ENCODE results near the gene AUTS2.
"Not testable (repeated sequence)": the region's sequence is repeated elsewhere in the genome, so short reads cannot be mapped to it uniquely, and the experiment has no call there.

Gene AUTS2

DNA sequence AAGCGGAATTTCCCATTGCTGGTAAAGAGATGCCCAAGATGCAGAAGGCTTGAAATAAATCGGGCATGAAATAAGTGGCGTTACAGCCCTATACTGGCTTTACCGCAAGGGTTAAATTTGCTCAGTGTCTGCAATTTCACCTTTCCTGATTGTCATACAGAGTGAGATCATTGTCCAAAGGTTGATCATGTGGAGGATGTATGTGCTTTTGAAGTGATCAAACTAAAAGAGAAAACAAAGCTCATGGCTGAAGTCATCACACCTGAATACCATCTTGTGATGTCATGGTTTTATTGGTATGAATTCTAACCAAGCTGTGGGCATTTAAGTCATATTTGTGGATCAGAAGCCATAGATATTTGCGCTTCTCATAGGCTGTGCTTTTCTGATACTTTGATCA is 635.5 kb downstream of the AUTS2 start:
- no peak for DNase-seq

DNA sequence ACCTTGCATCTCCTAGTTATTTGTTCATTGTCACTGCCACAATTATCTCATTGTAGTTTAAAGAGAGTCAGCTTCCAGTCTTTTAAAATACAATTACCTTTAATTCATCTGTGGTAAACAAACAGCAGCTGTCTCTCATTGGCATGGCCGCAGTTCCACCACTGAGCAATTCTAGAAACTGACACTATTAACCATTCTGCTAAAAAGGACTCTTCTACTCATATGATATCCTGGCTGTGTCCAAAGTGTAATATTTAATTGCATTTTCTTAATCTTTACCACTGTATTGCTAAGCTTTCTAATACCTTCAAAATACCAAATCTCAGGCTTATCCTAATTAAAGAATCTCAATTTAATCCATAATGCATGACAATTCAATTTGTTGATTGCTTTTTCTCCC is 639.0 kb downstream of the AUTS2 start:
- DNase-seq: no peak

- no peak for DNase-seq
These were observed 639.7 kb downstream of the AUTS2 start for GRCh38 chr7:70237831-70238575.

- no peak for DNase-seq
These were observed 641.6 kb downstream of the AUTS2 start for GRCh38 chr7:70239918-70240317.

DNA sequence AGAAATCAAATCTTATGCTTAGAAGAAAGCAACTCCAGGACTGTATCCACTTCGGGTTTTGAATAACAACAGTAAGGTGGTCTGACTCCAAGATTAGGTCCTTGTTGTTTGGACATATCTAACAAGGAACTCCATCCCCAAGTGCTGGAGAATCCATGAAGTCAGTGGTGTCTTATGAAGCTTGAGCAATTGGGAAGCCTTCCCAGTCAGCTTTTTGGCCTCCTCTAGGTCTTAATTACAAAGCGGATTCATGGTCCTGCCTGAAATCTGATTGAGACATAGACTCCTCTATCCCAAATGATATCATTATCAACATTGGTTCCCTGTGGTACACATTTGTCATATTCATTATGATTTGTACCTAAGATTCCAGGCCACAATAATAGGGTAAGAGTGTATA is 642.6 kb downstream of the AUTS2 start:
- DNase-seq: no peak

DNA sequence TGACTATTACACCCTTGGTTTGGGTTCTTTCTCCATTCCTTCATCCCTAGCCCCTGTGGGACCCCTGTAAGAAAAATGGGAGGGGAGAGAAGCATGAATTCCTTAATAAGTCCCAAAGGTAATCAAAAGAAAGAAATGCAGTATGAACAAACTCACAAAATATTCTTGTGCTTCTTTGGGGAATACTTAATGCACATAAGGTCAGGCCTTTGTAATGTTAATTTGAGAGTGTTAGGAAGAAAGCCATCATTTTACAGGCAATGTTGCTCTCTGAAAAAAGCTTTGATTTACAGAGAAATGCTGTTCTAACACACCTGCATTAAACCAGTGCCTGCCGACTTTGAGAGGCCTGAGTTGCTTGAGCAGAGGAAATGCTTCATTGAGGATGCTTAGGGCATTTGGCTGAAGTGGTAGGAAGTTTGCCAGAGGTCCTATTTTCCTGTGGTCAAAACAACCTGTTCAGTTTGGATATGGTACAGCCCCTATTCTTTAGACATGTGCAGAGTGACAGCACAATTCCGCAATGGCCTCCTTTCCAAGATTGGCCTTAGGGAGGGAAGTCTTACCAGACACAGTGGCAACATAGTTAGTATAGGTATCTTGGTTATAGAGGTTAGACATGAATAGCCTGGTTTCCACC is 643.4 kb downstream of the AUTS2 start:
- DNase-seq: no peak

DNA sequence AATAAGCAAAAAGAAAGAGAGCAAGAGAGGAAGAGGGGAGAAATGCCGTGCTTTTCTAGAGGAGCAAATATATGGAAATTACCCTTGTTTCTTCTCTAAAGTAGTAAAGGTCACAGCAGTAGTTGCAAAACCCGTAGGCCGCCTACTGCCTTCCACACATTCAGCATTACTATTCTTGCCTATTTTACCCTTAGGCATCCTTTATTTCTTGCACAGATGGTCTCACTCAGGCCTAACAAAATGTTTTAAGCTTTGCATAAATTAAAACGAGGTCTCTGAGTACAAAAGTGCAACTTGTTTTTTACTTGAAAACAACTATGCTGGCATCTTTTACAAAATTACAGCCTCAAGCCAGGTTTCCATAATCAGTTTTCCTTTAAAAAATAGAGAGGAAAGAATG is 644.6 kb downstream of the AUTS2 start:
- DNase-seq: no peak

DNA sequence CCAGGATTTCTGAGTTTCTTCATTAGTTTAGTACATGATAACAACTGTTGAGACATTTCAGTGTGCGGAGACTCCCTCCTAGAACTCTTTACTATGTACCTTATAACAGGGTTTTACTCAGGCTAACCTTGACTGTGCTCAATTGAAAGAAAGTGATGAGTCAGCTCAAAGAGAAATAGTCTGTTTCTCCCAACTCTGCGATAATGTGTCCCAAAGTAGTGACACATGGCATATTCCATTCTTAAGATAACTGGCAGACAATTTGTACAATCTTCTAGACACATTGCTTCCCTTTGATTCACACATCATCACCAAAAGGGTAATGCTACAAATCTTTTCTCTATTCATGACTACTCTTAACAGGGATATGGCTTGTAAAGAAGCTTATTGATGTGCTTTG is 645.2 kb downstream of the AUTS2 start:
- DNase-seq: no peak

- no peak for DNase-seq
These were observed 659.6 kb downstream of the AUTS2 start for GRCh38 chr7:70257921-70258320.

DNA sequence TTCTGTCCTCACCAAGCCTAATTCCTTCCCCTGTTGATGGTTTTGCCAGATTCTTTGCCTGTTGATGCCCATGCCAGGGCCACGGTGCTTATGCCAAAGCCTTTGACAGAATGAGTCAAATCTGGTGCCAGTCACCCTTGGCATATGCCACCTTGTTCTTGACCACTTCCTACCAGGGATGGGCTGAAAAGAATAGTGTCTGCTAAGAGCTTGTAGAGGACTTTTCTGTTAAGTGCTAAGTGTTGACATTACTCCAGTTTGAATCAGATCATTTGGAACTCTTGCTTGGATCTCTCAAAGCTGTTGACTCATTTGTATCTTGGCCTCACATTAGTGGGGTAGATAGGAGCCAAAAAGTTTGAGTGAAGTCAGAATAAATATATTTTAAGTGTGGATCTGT is 661.2 kb downstream of the AUTS2 start:
- no peak for DNase-seq

- DNase-seq: no peak
These were observed 665.4 kb downstream of the AUTS2 start for GRCh38 chr7:70263471-70264255.

GRCh38 chr7:70266186-70266585 is 667.9 kb downstream of the AUTS2 start:
- DNase-seq: no peak

- DNase-seq: no peak
These were observed 669.3 kb downstream of the AUTS2 start for GRCh38 chr7:70267381-70268120.

- DNase-seq: no peak
These were observed 669.9 kb downstream of the AUTS2 start for GRCh38 chr7:70268179-70268578.

DNA sequence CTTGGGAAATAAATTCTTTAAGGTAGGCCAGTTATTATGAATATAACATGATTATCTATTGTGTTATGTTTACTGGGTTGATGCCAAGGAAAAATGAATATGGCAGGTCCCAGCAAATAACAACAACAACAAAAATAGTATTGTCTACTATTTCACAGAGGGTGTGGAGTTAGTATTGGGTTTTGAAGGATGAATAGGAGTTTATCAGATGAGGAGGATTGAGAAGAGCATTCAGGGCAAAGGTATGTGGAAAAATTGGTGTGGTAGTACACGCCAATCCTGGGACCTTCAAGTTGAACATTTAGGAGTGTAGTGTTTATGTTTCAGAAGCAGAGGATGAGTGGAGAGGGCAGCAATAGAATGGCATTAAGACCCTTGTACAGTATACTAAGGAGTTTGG is 671.9 kb downstream of the AUTS2 start:
- DNase-seq: no peak

GRCh38 chr7:70271617-70272081 is 673.4 kb downstream of the AUTS2 start:
- DNase-seq: no peak

DNA sequence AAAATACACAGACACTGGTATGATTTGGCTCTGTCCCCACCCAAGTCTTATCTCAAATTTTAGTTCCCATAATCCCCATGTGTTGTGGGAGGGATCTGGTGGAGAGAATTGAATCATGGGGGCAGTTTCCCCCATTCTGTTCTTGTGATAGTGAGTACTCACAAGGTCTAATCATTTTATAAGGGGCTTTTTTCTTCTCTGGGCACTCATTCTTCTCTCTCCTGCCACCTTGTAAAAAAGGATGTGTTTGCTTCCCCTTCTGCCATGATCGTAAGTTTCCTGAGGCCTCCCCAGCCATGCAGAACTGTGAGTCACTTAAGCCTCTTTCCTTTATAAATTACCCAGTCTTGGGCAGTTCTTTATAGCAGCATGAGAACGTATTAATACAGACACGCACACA is 677.3 kb downstream of the AUTS2 start:
- not testable (repeated sequence) for DNase-seq

DNA sequence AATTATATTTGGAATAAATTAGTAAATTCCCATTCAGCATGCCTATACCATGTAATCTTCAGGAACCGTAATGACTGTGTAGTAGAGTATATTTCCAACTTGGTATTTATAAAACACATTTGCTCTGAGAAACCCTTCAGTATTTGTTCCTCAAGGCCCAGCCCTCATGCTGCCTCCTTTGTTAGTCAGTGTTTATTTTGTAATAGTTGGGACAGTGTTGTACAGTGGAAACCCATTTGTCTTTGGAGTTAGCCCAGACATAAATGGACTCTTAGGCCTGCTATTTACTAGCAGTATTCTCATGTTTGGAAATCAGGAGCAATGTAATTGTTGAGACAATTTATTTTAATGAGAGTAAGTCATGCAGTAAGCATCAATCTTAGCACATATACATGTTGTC is 686.9 kb downstream of the AUTS2 start:
- DNase-seq: no peak

DNA sequence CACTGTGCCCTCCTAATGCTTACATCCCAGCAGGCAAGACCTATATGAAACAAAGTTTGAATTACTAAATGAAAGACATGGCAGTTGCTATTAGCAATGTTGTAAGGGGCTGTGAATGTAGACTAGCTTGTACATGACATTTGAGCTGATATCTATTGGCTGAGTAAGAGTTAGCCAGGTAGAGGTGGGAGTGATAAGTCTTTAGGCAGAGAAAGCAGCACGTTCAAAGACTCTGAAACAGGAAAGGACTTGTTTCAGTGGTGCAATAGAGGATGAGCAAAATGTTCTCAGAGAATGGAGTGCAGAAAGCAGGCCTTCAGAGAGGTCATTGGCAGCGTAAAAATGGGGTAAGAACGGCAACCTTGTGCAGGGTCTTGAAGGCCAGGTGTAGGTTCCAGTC is 687.6 kb downstream of the AUTS2 start:
- DNase-seq: no peak

DNA sequence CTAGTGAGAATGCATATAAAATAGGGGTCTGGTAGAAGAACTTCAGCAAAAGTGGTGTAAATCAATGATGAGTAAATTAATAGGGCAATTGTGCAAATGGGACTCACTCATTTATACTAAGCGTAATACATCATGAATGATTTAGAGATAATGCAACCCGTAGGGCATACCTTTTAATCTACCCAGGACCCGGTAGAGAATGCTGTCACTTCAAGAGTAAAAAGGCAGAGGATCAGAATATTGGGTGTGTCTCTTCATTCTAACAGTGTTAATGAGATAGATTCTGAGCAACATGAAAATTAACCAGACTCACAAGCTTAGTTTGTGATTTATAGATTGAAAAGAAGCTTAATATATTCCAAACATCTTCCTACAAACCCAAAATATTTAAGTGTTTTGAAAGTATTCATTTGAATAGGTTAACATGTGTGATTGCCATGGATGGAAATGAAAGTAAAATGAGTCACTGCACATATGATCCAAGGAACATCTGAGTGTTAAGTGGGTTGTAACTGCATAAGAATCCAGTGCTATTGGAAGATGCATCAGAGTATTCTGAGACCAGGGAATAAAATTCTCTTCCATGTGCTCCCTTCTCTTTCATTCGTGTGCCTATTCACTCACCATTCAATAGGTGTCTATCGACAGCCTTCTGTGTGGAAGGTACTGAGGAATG is 690.6 kb downstream of the AUTS2 start:
- no peak for DNase-seq

- DNase-seq: no peak
These were observed 694.4 kb downstream of the AUTS2 start for GRCh38 chr7:70292716-70293115.

- no peak for DNase-seq
These were observed 696.1 kb downstream of the AUTS2 start for GRCh38 chr7:70294211-70294911.

Data from 8988T (cell line).